Measurements from ENCODE around the gene INO80. TPM values are rescaled to one million over a fixed set of nuclear protein-coding genes. Genes with fewer than 3 reads are reported as not detected.

Gene INO80
- total RNA-seq, 2 experiments from 2014 or later: 22.2 to 25.1 TPM

GRCh38 chr15:40937762-40938535 is 178.1 kb downstream of the INO80 start:
- H3K27me3 Mint-ChIP-seq: peaks cover 4% of the 10 kb centered on the region
- CTCF ChIA-PET: no interaction called here
- DNase-seq: peak; percentile 36
- no peaks in the 10 kb centered on the region for H3K36me3 Mint-ChIP-seq (ENCODE audit: low read depth)
- peaks cover 21% of the 10 kb centered on the region for H3K4me1 Mint-ChIP-seq
- ATAC-seq: peak; percentile 16
- POLR2A ChIA-PET: interaction anchor here (0.6 kb wide), 1 partner anchor 114 kb away, joined by 4 read pairs; no protein-coding TSS in a partner anchor
- H3K27ac Mint-ChIP-seq: no peak overlapping the region
- intact Hi-C loops (cut with DNase I, micrococcal nuclease): loop anchor here in 1 of 2 experiments (10.0 kb wide), 1 partner anchor 87 kb away; no protein-coding TSS in a partner anchor
- H3K9me3 Mint-ChIP-seq (ENCODE audit: low read depth): no peaks in the 10 kb centered on the region
- no peak overlapping the region for H3K4me3 Mint-ChIP-seq

DNA sequence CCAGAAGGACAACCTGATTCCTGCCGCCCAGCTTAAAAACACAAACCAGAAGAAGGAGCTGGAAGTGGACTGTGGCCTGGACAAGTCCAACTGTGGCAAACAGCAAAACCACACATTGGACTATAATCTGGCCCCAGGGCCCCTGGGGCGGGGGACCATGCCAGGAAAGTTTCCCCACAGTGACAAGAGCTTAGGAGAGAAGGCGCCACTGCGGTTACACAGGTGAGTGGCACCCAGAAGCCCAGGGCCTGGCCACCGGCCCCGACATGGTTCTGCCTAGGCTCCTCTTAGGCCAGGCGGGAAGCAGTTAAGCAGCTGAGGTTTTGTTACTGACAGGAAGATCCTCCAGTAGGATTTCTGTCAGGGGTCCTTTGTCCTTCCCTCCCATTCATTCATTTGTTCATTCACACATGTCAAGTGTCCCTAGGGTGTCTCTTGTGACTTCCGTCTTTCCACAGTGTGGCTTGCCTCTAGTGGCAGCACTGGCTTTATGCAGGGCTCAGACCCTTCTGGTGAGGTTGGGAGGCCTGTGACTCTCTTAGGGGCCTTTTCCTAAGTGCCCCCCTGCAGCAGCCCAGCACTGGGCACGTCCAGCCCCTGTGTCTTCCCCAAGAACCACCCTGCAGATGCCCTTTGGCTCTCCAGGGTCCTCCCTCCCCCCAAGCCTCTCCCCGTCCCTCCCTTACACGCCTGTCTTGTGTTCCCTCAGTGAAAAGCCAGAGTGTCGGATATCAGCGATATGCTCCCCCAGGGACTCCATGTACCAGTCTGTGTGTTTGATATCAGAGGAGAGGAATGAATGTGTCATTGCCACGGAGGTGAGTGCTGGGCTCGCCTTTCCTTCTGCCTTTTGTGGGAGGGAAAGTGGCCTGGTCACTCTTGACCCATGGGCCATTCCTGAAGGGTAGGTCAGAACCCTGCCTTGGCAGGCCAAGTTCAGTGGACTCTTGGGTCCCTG is 179.1 kb downstream of the INO80 start:
- no peaks in the 10 kb centered on the region for H3K9me3 Mint-ChIP-seq (ENCODE audit: low read depth)
- no peak overlapping the region for H3K4me3 Mint-ChIP-seq
- peaks cover 9% of the 10 kb centered on the region for H3K27me3 Mint-ChIP-seq
- H3K27ac Mint-ChIP-seq: no peak overlapping the region
- H3K4me1 Mint-ChIP-seq: peaks cover 14% of the 10 kb centered on the region
- ATAC-seq (no peak), DNase-seq (no peak)
- CTCF ChIA-PET: interaction anchor here (0.7 to 0.8 kb wide), 4 partner anchors 15 to 45 kb away, joined by 3 to 4 read pairs (median 4); partner anchors contain the start of gene CHAC1
- no peaks in the 10 kb centered on the region for H3K36me3 Mint-ChIP-seq (ENCODE audit: low read depth)
- POLR2A ChIA-PET: interaction anchor here (0.6 kb wide), 1 partner anchor 115 kb away, joined by 4 read pairs; no protein-coding TSS in a partner anchor
- intact Hi-C loops (cut with DNase I, micrococcal nuclease): loop anchor here in 1 of 2 experiments (10.0 kb wide), 1 partner anchor 88 kb away; no protein-coding TSS in a partner anchor

- Mint-ChIP-seq H3K9me3 (ENCODE audit: low read depth) (no peaks in the 10 kb centered on the region), H3K27ac (no peak overlapping the region), H3K4me1 (peaks cover 12% of the 10 kb centered on the region), H3K4me3 (no peak overlapping the region), H3K36me3 (ENCODE audit: low read depth) (no peaks in the 10 kb centered on the region), H3K27me3 (peaks cover 16% of the 10 kb centered on the region)
- DNase-seq (no peak), ATAC-seq (no peak)
- ChIA-PET POLR2A (no interaction called here), CTCF (interaction anchor here (0.6 to 0.8 kb wide), 5 partner anchors 16 to 154 kb away, joined by 3 to 4 read pairs (median 4); partner anchors contain the start of gene CHAC1)
- intact Hi-C loops (cut with DNase I, micrococcal nuclease): loop anchor here in 1 of 2 experiments (10.0 kb wide), 1 partner anchor 89 kb away; no protein-coding TSS in a partner anchor
These were observed 179.8 kb downstream of the INO80 start for GRCh38 chr15:40936234-40936708.

DNA sequence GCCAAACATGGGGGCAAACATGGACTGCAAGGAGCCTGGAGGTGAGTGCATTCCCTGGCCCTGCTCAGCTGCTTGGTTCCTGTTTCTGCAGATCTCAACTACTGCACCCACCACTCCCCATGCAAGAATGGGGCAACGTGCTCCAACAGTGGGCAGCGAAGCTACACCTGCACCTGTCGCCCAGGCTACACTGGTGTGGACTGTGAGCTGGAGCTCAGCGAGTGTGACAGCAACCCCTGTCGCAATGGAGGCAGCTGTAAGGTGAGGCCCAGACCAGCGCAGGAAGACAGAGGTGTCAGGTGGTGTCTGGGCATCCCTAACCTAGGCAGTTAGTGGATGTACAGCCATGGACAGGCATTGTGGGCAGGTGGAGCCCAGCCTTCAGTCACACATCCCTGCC is 181.6 kb downstream of the INO80 start:
- Mint-ChIP-seq H3K4me1 (peaks cover 14% of the 10 kb centered on the region), H3K27ac (no peak overlapping the region), H3K4me3 (no peak overlapping the region), H3K36me3 (ENCODE audit: low read depth) (no peaks in the 10 kb centered on the region), H3K9me3 (ENCODE audit: low read depth) (no peaks in the 10 kb centered on the region), H3K27me3 (peaks cover 30% of the 10 kb centered on the region)
- intact Hi-C loops (cut with DNase I, micrococcal nuclease): loop anchor here in 1 of 2 experiments (10.0 kb wide), 1 partner anchor 90 kb away; no protein-coding TSS in a partner anchor
- ATAC-seq (no peak), DNase-seq (no peak)
- POLR2A ChIA-PET: no interaction called here
- CTCF ChIA-PET: interaction anchor here (0.6 to 0.9 kb wide), 2 partner anchors 11 to 18 kb away, joined by 3 to 6 read pairs; partner anchors contain the start of gene CHAC1

GRCh38 chr15:40933517-40933902 is 182.6 kb downstream of the INO80 start:
- DNase-seq (no peak), ATAC-seq (no peak)
- intact Hi-C loops (cut with DNase I, micrococcal nuclease): loop anchor here in 1 of 2 experiments (10.0 kb wide), 1 partner anchor 91 kb away; no protein-coding TSS in a partner anchor
- no peak overlapping the region for H3K27ac Mint-ChIP-seq
- ChIA-PET POLR2A (no interaction called here), CTCF (interaction anchor here (10.5 kb wide), 1 partner anchor 27 kb away, joined by 98 read pairs; no protein-coding TSS in a partner anchor)
- H3K36me3 Mint-ChIP-seq (ENCODE audit: low read depth): no peaks in the 10 kb centered on the region
- no peak overlapping the region for H3K4me3 Mint-ChIP-seq
- peaks cover 38% of the 10 kb centered on the region for H3K27me3 Mint-ChIP-seq
- peaks cover 22% of the 10 kb centered on the region for H3K4me1 Mint-ChIP-seq
- H3K9me3 Mint-ChIP-seq (ENCODE audit: low read depth): no peaks in the 10 kb centered on the region

DNA sequence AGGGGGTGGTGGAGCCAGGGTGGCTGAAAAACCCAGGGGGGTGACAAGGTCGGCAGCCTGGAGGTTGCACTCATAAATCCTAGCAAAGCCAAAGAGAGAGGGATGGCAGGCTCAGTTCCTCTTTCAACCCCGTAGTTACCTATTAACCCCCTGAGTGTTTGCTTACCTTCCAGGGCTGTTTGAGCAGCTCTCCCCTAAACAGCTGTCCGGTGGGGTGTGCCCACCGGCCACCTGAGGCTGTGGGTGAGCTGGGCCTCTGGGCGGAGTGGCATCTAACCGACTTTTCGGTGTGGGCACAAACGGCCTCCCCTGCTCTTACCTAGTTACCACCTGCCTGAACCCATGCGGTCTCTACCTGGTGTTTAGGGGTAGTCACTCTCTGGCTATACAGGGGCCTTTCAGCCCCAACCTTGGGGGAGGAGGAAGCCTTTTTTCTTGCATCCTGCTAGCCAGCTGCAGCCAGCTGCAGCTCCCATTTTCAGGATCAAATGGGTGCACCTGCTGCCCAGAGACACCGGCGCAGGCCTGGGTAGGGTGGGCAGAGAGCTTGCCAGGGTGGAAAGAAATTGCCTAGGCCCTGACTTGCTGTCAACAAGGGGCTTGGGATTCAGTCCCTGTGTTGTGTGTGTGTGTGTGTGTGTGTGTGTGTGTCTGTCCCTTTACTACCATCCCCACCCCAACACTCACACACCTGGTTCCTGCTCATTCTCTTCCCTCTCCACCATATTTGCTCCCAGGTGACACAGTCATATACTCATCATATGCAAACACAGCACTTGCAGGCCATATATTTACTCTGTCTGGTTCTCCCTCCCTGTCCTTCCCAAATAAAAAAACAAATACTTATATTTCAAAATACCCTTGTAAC is 183.2 kb downstream of the INO80 start:
- Mint-ChIP-seq H3K9me3 (ENCODE audit: low read depth) (no peaks in the 10 kb centered on the region), H3K27me3 (peaks cover 38% of the 10 kb centered on the region), H3K36me3 (ENCODE audit: low read depth) (no peaks in the 10 kb centered on the region), H3K27ac (no peak overlapping the region), H3K4me3 (no peak overlapping the region), H3K4me1 (peaks cover 22% of the 10 kb centered on the region)
- no peak for DNase-seq
- ATAC-seq: no peak
- POLR2A ChIA-PET: no interaction called here
- CTCF ChIA-PET: interaction anchor here (0.6 to 10.5 kb wide), 4 partner anchors 9 to 251 kb away, joined by 3 to 98 read pairs (median 34); no protein-coding TSS in a partner anchor
- intact Hi-C loops (cut with DNase I, micrococcal nuclease): loop anchor here in 1 of 2 experiments (10.0 kb wide), 1 partner anchor 92 kb away; no protein-coding TSS in a partner anchor

DNA sequence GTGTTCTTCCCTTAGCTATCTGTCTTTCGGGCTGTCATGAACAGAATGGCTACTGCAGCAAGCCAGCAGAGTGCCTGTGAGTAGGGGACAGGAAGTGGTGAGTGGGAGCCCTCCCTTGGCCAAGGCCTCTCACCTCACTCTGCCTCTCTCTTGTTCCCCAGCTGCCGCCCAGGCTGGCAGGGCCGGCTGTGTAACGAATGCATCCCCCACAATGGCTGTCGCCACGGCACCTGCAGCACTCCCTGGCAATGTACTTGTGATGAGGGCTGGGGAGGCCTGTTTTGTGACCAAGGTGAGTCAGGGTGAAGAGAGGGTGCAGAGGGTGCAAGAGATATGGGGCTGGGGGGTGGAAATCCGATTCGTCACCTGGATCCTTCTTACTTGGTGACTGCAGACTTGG is 183.9 kb downstream of the INO80 start:
- Mint-ChIP-seq H3K27me3 (peaks cover 40% of the 10 kb centered on the region), H3K4me1 (peaks cover 24% of the 10 kb centered on the region), H3K36me3 (ENCODE audit: low read depth) (no peaks in the 10 kb centered on the region), H3K27ac (no peak overlapping the region), H3K9me3 (ENCODE audit: low read depth) (no peaks in the 10 kb centered on the region), H3K4me3 (no peak overlapping the region)
- DNase-seq (no peak), ATAC-seq (no peak)
- intact Hi-C loops (cut with DNase I, micrococcal nuclease): loop anchor here in 1 of 2 experiments (10.0 kb wide), 1 partner anchor 93 kb away; no protein-coding TSS in a partner anchor
- ChIA-PET POLR2A (no interaction called here), CTCF (interaction anchor here (0.6 to 10.5 kb wide), 5 partner anchors 9 to 252 kb away, joined by 3 to 98 read pairs (median 5); partner anchors contain the start of gene CHAC1)

GRCh38 chr15:40931300-40932142 is 184.6 kb downstream of the INO80 start:
- intact Hi-C loops (cut with DNase I, micrococcal nuclease): loop anchor here in 1 of 2 experiments (10.0 kb wide), 1 partner anchor 93 kb away; no protein-coding TSS in a partner anchor
- CTCF ChIA-PET: interaction anchor here (0.9 to 10.5 kb wide), 9 partner anchors 10 to 253 kb away, joined by 3 to 98 read pairs (median 7); partner anchors contain the start of gene CHAC1
- DNase-seq (no peak), ATAC-seq (no peak)
- Mint-ChIP-seq H3K27ac (no peak overlapping the region), H3K4me3 (no peak overlapping the region), H3K9me3 (ENCODE audit: low read depth) (no peaks in the 10 kb centered on the region), H3K27me3 (peaks cover 45% of the 10 kb centered on the region), H3K4me1 (peaks cover 29% of the 10 kb centered on the region), H3K36me3 (ENCODE audit: low read depth) (no peaks in the 10 kb centered on the region)
- POLR2A ChIA-PET: interaction anchor here (0.6 kb wide), 1 partner anchor 38 kb away, joined by 3 read pairs; no protein-coding TSS in a partner anchor

Data from activated CD4-positive, alpha-beta T cell treated with anti-CD3 and anti-CD28 coated beads for 36 hours (primary cell).